Peyer's patch (tissue), 4 donors: ENCODE measurements around the gene SCARF2. TPM values are rescaled to one million over a fixed set of nuclear protein-coding genes. Genes with fewer than 3 reads are reported as not detected.

Source experiments
- DNase-seq, 3 donors: peaks; one replicate each; pipeline ENCODE4 v3.0.0-alpha.2; 2017 to 2019
- H3K27ac ChIP-seq, 4 donors: fragments of 200-600 bp; sonication (generic); one replicate each; pipeline ENCODE4 v1.5.1; 2016 to 2019
- H3K27me3 ChIP-seq, 2 donors: fragments of 200-600 bp; sonication (generic); one replicate each; pipeline ENCODE4 v1.5.1; 2019
- H3K36me3 ChIP-seq, 3 donors: fragments of 200-600 bp; sonication (generic); one replicate each; pipeline ENCODE4 v1.5.1; 2016 to 2019
- H3K4me1 ChIP-seq, 4 donors: fragments of 200-600 bp; sonication (generic); one replicate each; pipeline ENCODE4 v1.5.1; 2016 to 2019
- H3K4me3 ChIP-seq, 4 donors: fragments of 200-600 bp; sonication (generic); 1 replicate in 3 of 4; 2 replicates in 1 of 4; pipeline ENCODE4 v1.5.1; 2016 to 2019; ENCODE audit warnings: mild to moderate bottlenecking in 1 of 4
- H3K9me3 ChIP-seq, 4 donors: fragments of 200-600 bp; sonication (generic); one replicate each; pipeline ENCODE4 v1.5.1; 2016 to 2019; ENCODE audit warnings: mild to moderate bottlenecking in 1 of 4
- POLR2A ChIP-seq, 2 donors: fragments of 450-650 bp; IDR thresholded peaks; one replicate each; pipeline ENCODE4 v1.5.1; 2017; ENCODE audit warnings: antibody characterized with exemption in 2 of 2, mild to moderate bottlenecking in 2 of 2, moderate library complexity in 2 of 2
- total RNA-seq, 4 donors: library from RNA; depleted of rRNA; stranded (reverse); fragments of >200 nt; gene quantifications; one replicate each; pipeline ENCODE4 v1.1.0, GENCODE V29; 2016
- TF ChIP-seq, protein P1 (sequence below), 6 experiments: fragments of 450-650 bp in 4 of 6; fragments of 200-600 bp in 2 of 6; sonication (generic) in 1 of 6; IDR thresholded peaks; one replicate each; pipeline ENCODE4 v1.5.1; 2017 to 2019; ENCODE audit warnings: antibody characterized with exemption in 6 of 6, mild to moderate bottlenecking in 3 of 6, moderate library complexity in 1 of 6

The SCARF2 gene
- total RNA-seq, 4 donors from 2014 or later, result 3.5 to 8.3 (median 5.2) TPM

- peak; percentile 84 to 92 (median 92) for DNase-seq
- no peaks in the 10 kb centered on the region for H3K36me3 ChIP-seq
- peaks cover 0 to 13% of the 10 kb centered on the region in 2 donors for H3K27me3 ChIP-seq
- no peak for TF ChIP-seq POLR2A (IDR thresholded peaks at IDR 0.05)
- H3K4me1 ChIP-seq, result peaks cover 0 to 34% (median 24%) of the 10 kb centered on the region in 4 donors
- H3K27ac ChIP-seq, result peak overlapping the region in 1 of 4 donors; percentile 31
- no peaks in the 10 kb centered on the region for H3K9me3 ChIP-seq
- H3K4me3 ChIP-seq, result peak overlapping the region; percentile 37 to 70 (median 56)
These were observed 8.1 kb downstream of the SCARF2 start for GRCh38 chr22:20429254-20430100.

DNA sequence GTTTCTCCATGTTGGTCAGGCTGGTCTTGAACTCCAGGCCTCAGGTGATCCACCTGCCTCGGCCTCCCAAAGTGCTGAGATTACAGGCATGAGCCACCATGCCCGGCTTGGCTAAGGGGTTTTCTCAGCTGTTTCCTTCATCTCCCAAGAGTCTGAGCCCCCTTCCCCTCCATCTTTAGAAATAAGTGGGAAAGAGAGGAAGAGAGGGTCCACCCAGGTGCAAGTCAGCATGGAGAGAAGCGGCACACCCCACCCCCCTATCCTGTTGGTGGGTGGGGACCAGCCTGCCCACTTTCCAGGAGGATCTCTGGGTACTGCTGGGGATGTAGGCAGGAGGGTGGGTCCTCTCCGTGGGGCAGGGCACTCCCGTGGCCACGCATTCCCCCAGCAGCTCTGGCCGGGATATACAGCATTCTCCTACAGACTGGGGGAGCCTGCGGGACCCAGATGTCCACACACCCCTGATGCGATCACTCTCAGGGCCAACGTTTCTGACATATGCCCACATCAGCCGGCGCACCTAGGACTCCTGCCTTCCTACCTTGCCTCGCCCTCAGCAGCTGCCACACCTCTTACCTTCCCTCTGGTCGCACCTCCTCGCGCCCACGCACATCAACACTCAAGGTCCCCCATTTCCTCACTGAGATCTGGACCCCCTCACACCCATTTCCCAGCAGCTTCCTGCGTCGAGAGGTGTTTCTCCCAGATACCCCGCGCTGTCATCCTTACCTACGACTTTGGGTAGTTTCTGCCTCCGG, 8.9 kb downstream of the SCARF2 start:
- Histone ChIP-seq H3K9me3 (no peaks in the 10 kb centered on the region), H3K27me3 (peaks cover 0 to 13% of the 10 kb centered on the region in 2 donors), H3K27ac (peak overlapping the region in 1 of 4 donors; percentile 31), H3K4me3 (peak overlapping the region; percentile 37 to 70 (median 56)), H3K36me3 (no peaks in the 10 kb centered on the region), H3K4me1 (peaks cover 0 to 36% (median 24%) of the 10 kb centered on the region in 4 donors)
- TF ChIP-seq, protein P1, sequence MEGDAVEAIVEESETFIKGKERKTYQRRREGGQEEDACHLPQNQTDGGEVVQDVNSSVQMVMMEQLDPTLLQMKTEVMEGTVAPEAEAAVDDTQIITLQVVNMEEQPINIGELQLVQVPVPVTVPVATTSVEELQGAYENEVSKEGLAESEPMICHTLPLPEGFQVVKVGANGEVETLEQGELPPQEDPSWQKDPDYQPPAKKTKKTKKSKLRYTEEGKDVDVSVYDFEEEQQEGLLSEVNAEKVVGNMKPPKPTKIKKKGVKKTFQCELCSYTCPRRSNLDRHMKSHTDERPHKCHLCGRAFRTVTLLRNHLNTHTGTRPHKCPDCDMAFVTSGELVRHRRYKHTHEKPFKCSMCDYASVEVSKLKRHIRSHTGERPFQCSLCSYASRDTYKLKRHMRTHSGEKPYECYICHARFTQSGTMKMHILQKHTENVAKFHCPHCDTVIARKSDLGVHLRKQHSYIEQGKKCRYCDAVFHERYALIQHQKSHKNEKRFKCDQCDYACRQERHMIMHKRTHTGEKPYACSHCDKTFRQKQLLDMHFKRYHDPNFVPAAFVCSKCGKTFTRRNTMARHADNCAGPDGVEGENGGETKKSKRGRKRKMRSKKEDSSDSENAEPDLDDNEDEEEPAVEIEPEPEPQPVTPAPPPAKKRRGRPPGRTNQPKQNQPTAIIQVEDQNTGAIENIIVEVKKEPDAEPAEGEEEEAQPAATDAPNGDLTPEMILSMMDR (IDR thresholded peaks at IDR 0.05), result no peak
- no peak for TF ChIP-seq POLR2A (IDR thresholded peaks at IDR 0.05)
- peak in 1 of 3 donors; percentile 21 for DNase-seq

DNA sequence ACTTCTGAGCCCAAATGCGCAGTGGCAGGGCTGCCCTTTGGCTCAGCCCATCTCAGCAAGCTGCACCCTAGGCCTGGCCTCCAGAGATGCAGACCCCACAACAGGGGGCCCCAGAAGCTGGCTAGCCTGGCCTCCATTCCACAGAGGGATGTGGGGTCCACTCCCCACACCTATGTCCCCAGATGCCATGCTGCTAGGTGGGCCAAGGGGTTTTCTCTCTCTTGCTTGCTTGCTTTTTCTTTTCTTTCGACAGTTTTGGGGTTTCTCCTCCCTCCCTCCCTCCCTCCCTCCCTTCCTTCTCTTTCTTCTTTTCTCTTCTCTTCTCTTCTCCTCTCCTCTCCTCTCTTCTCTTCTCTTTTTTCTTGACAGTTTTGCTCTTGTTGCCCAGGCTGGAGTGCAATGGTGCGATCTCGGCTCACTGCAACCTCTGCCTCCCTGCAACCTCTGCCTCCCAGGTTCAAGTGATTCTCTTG, 9.6 kb downstream of the SCARF2 start:
- Histone ChIP-seq H3K4me3 (no peak overlapping the region), H3K27me3 (peaks cover 0 to 13% of the 10 kb centered on the region in 2 donors), H3K4me1 (peaks cover 0 to 43% (median 24%) of the 10 kb centered on the region in 4 donors), H3K27ac (no peak overlapping the region), H3K9me3 (no peaks in the 10 kb centered on the region), H3K36me3 (no peaks in the 10 kb centered on the region)
- TF ChIP-seq, protein P1 (IDR thresholded peaks at IDR 0.05), result no peak
- TF ChIP-seq POLR2A (IDR thresholded peaks at IDR 0.05), result no peak
- peak in 1 of 3 donors; percentile 25 for DNase-seq

- H3K36me3 ChIP-seq, result no peaks in the 10 kb centered on the region
- peaks cover 0 to 13% of the 10 kb centered on the region in 2 donors for H3K27me3 ChIP-seq
- peaks cover 0 to 43% (median 24%) of the 10 kb centered on the region in 4 donors for H3K4me1 ChIP-seq
- no peaks in the 10 kb centered on the region for H3K9me3 ChIP-seq
- H3K27ac ChIP-seq, result no peak overlapping the region
- DNase-seq, result no peak
- TF ChIP-seq POLR2A (IDR thresholded peaks at IDR 0.05), result no peak
- TF ChIP-seq, protein P1 (IDR thresholded peaks at IDR 0.05), result no peak
- no peak overlapping the region for H3K4me3 ChIP-seq
These were observed 10.3 kb downstream of the SCARF2 start for GRCh38 chr22:20427104-20427944.

- Histone ChIP-seq H3K27ac (no peak overlapping the region), H3K36me3 (no peaks in the 10 kb centered on the region), H3K27me3 (peaks cover 0 to 6% of the 10 kb centered on the region in 2 donors), H3K4me3 (peak overlapping the region in 1 of 4 donors; percentile 37), H3K4me1 (peaks cover 0 to 39% (median 20%) of the 10 kb centered on the region in 4 donors), H3K9me3 (no peaks in the 10 kb centered on the region)
- no peak for DNase-seq
- TF ChIP-seq, protein P1 (IDR thresholded peaks at IDR 0.05), result no peak
- no peak for TF ChIP-seq POLR2A (IDR thresholded peaks at IDR 0.05)
These were observed 11.4 kb downstream of the SCARF2 start for GRCh38 chr22:20426259-20426615.
